Activated T-cell treated with anti-CD3 and anti-CD28 coated beads, Interleukin-2, amount 50 U/mL, for 4 hours (primary cell): ENCODE data around the gene PLSCR4. TPM values are rescaled to one million over a fixed set of nuclear protein-coding genes. Genes with fewer than 3 reads are reported as not detected.

Experiments
- ATAC-seq, 2 donors: fragments of 200-7000 bp; cut with Tn5 transposase; one replicate each; pipeline ENCODE4 v1.10.0; 2021
- DNase-seq: peaks from one replicate; pipeline ENCODE4 v3.0.0-alpha.2; 2020
- H3K27me3 Mint-ChIP-seq: one replicate; pipeline ENCODE4 v1.8.0; 2021; ENCODE audit warnings: low read depth, mixed read lengths
- H3K36me3 Mint-ChIP-seq: one replicate; pipeline ENCODE4 v1.8.0; 2022; ENCODE audit warnings: mixed read lengths; ENCODE audit not compliant: insufficient read depth
- H3K4me1 Mint-ChIP-seq: one replicate; pipeline ENCODE4 v1.8.0; 2021; ENCODE audit warnings: low read depth, mixed read lengths
- H3K4me3 Mint-ChIP-seq: one replicate; pipeline ENCODE4 v1.8.0; 2021; ENCODE audit warnings: mild to moderate bottlenecking, moderate library complexity, mixed read lengths
- H3K9me3 Mint-ChIP-seq: one replicate; pipeline ENCODE4 v1.8.0; 2021; ENCODE audit warnings: mixed read lengths
- total RNA-seq, 3 donors: library from RNA; stranded (reverse); gene quantifications; one replicate each; pipeline ENCODE4 v1.2.1, GENCODE V29; 2021

Gene PLSCR4
- total RNA-seq, 3 donors from 2014 or later: 0.24 TPM; not detected in 2

DNA sequence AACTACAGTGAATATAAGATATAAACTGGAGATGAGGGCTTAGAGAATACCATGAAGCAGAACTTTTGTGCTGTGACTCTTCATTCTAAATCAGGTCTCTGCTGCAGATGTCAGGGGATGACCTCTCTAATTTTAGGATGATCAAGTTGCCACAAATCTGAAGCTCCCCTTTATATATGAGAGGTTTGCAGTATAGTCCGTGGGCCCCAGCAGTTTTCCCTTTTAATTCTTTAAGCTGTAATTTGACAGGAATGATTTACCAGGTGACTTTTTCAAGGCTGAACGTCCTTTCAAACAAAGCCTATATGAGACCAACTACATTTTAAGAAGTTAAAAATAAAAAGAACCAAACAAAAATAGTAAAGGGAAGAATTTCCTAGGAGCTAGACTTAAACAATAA is 85.0 kb downstream of the PLSCR4 start:
- no peak overlapping the region for H3K4me3 Mint-ChIP-seq
- H3K27me3 Mint-ChIP-seq: peaks cover 29% of the 10 kb centered on the region
- no peak for ATAC-seq

DNA sequence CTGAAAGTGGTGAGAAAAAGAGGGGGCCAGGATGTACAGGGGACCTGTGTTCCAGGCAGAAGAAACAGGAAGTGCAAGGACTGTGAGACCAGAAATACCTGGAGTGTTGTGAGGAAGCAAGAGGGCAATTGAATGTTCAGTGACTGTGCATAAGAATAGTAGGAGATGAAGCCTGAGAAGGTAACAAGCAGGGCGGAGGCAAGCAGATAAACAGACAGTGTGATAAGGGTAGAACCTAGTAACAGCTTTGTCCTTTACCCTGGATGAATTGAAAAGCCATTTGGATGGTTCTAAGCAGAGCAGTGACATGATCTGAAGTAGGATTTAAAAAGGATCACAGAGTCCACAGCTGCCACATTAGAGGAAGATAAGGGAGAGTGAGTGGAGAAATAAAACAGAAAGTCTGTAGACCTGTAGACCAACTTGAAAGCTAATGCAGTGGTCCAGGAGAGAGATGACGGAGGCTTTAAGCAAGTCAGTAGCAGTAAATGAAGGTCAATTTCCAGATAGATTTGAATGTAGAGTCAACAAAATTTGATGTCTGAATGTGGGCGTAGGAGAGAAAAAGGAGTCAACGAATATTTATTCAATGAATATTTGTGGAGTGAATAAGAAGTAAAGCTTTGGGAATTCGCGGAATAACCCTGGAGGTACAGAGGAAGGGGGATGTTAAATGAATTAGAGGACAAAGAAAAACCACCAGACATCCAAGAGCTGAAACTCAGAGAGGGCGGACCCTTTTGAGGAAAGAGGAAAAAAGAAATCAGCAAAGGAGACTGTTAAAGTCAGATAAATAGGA is 85.7 kb downstream of the PLSCR4 start:
- ATAC-seq (no peak), DNase-seq (no peak)
- Mint-ChIP-seq H3K36me3 (no peaks in the 10 kb centered on the region), H3K4me1 (peaks cover 9% of the 10 kb centered on the region), H3K27me3 (peaks cover 33% of the 10 kb centered on the region), H3K4me3 (no peak overlapping the region), H3K9me3 (no peaks in the 10 kb centered on the region)

More for the DNA sequence above, 85.0 kb downstream of the PLSCR4 start:
- Mint-ChIP-seq H3K9me3 (no peaks in the 10 kb centered on the region), H3K4me1 (peaks cover 5% of the 10 kb centered on the region), H3K36me3 (no peaks in the 10 kb centered on the region)
- no peak for DNase-seq

DNA sequence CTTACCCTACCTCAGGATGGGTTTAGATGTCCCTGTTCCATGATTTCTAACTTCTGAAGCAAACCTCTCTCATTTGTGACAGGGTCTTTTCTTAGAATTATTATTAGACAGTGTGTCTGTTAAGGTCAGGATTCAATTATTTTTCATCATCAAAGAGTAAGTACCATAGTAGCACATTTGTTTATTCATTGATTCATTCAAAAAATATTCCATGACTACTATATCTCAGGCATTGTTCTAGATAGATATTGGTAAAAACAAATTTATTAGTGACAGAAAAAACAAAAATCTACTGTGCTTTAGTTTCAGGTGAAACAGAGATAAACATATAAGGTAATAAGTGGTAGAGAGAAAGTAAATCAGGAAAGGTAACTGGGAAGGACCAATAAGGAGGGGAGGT is 86.4 kb downstream of the PLSCR4 start:
- Mint-ChIP-seq H3K4me1 (peaks cover 14% of the 10 kb centered on the region), H3K4me3 (no peak overlapping the region), H3K9me3 (no peaks in the 10 kb centered on the region), H3K36me3 (no peaks in the 10 kb centered on the region), H3K27me3 (peaks cover 39% of the 10 kb centered on the region)
- no peak for ATAC-seq
- DNase-seq: no peak

DNA sequence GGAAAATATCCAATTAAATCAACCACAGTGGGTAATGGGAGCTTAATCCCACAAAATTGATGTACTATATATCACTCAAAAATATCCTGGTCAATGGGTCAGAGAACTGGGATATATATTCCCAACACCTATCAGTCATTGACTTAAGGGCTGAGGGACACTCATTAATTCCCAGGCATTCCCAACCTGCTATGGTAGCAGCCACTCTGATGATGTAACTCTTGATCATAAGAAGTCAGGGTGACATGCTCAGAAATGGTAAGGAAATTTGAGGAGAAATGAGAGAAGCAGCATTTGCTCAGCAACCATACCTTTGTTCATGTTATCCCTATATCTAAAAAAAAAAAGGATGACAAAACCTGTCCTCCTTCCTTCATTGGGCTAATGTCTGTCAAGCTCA is 86.8 kb downstream of the PLSCR4 start:
- Mint-ChIP-seq H3K4me1 (peaks cover 14% of the 10 kb centered on the region), H3K27me3 (peaks cover 41% of the 10 kb centered on the region), H3K9me3 (no peaks in the 10 kb centered on the region), H3K36me3 (no peaks in the 10 kb centered on the region), H3K4me3 (no peak overlapping the region)
- ATAC-seq (no peak), DNase-seq (no peak)

DNA sequence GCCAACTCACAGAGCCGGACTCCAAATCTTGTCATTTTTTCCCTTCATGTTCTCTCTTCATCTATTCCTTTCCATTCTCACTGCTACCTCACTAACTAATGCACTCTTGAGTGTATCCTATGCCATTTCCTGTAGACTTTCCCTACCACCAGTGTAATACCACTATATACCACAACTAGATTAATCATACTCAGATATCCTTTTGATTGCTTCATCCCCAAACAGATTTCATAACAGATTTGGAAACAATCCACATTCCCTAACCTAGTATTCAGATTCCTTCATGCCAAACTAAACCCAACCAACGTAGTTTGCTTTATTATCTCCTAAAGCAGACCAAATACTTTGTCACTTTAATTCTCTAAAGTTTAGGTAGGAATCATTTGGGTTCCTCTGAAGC is 87.3 kb downstream of the PLSCR4 start:
- Mint-ChIP-seq H3K36me3 (no peaks in the 10 kb centered on the region), H3K27me3 (peaks cover 45% of the 10 kb centered on the region), H3K4me1 (peaks cover 14% of the 10 kb centered on the region), H3K9me3 (no peaks in the 10 kb centered on the region), H3K4me3 (no peak overlapping the region)
- ATAC-seq (no peak), DNase-seq (no peak)

DNA sequence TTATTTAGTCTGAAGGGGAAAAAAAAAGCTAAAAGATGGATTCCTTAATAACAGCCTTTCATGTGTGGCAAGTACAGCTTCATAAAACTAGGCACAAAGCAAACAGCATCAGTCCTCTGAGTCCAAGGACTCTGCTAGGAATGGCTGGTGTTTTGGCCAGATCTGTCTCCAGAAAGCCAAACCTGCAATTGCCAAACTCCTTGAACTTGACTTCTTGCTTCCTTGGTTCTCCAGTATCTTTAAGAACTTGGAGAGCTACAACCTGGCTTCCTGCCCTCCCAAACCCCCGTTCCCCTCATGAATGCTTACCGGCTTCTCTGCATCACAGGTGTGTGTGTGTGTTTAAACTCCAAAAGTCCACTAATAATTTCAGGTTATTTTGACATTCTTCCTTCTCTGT is 88.3 kb downstream of the PLSCR4 start:
- H3K27me3 Mint-ChIP-seq: peaks cover 47% of the 10 kb centered on the region
- no peak for DNase-seq
- H3K9me3 Mint-ChIP-seq: no peaks in the 10 kb centered on the region
- ATAC-seq: no peak
- peaks cover 14% of the 10 kb centered on the region for H3K4me1 Mint-ChIP-seq
- H3K4me3 Mint-ChIP-seq: no peak overlapping the region
- no peaks in the 10 kb centered on the region for H3K36me3 Mint-ChIP-seq

DNA sequence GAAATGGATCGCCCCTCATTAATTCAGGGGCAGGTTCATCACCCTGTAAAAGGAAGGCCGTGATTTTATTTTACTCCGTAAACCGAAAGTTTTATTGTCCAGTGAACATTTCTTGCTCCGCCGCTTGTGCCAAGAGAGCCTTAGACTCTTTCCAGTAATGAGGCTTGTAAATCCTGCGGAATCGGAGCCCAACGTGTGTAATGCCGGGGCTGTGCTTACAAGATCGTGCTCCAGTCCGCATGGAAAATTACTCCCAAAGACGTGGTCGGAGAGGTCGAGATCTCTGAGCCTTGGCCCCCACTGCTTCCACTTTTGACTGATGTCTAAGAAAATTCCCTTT is 89.3 kb downstream of the PLSCR4 start:
- DNase-seq (no peak), ATAC-seq (no peak)
- peaks cover 14% of the 10 kb centered on the region for H3K4me1 Mint-ChIP-seq
- peaks cover 47% of the 10 kb centered on the region for H3K27me3 Mint-ChIP-seq
- no peaks in the 10 kb centered on the region for H3K36me3 Mint-ChIP-seq
- peak overlapping the region; percentile 24 for H3K4me3 Mint-ChIP-seq
- no peaks in the 10 kb centered on the region for H3K9me3 Mint-ChIP-seq

DNA sequence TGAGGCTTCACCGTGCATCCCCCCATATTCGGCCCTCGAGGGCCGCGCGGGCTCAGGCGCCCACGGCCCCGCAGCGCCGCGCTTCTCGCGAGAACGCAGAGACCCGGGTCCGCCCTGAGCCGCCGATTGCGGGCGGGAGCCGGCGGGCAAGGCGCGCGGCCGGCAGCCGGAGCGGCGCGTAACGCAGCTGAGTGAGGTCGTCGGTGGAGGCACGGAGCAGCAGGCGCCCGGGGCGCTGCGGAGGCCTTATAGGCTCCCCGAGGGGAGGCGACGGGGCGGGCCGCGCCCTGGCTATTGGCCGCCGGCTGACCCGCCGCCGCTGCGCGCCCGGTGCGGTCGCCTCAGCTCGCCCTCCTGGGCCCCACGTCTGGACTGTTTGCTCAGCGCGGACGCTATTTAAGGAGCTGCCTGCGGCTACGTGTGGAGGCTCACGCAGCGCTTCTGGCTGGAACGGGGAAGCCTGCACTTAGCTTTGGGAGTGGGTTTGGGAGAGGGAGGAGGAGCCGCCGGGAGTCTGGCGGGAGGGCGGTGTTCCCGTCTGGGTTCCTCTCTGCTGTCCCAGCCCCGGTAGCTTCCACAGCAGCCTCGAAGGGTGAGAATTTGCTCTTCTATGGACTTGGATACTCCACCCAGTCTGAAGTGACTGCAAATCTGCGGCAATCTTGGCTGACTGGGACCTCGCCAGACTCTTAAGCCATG is 89.8 kb downstream of the PLSCR4 start, which contains the start of gene PLOD2:
Gene PLOD2 (minus strand): TSS at position 221 of the 699 bp plus-strand sequence. CDS start 195 bp downstream, at position 26.
- Mint-ChIP-seq H3K27me3 (peaks cover 47% of the 10 kb centered on the region), H3K36me3 (no peaks in the 10 kb centered on the region), H3K9me3 (no peaks in the 10 kb centered on the region), H3K4me3 (peak within 1 kb of the TSS; percentile 50), H3K4me1 (peaks cover 14% of the 10 kb centered on the region)
- ATAC-seq (peak; percentile 71), DNase-seq (no peak)

DNA sequence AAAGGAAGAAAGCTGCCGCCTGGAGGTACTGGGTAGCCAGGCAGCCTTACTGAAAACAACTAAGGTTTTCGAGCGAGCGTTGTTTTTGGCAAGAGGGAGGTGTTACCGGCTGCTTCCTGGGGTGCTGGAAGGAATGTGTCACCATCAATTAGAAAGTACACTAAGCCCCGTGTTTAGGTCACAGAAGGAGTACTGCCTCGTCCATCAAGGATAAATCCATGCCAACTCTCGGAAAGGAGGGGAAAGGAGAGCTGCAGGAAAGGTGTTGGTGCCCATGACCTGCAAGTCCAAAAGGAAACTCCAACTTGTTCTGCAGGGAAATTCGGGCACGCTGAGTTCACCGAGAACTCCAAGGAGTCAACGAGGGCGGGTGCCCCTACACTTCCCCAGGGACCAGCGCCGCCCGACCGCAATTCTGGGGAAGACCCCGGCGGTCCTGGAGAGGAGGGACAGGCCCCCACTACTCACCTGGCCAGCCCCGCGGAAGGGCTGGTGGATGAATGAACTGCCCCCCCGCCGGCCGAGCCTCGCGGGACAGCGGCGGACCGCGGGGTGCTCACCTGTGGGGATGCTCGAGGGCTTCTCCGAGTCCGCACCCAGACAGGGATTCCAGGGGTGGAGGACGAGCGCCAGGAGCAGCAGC is 90.5 kb downstream of the PLSCR4 start:
- Mint-ChIP-seq H3K9me3 (no peaks in the 10 kb centered on the region), H3K4me1 (peaks cover 14% of the 10 kb centered on the region), H3K36me3 (no peaks in the 10 kb centered on the region), H3K27me3 (peaks cover 47% of the 10 kb centered on the region), H3K4me3 (peak overlapping the region; percentile 50)
- ATAC-seq (peak; percentile 48 to 52), DNase-seq (no peak)

DNA sequence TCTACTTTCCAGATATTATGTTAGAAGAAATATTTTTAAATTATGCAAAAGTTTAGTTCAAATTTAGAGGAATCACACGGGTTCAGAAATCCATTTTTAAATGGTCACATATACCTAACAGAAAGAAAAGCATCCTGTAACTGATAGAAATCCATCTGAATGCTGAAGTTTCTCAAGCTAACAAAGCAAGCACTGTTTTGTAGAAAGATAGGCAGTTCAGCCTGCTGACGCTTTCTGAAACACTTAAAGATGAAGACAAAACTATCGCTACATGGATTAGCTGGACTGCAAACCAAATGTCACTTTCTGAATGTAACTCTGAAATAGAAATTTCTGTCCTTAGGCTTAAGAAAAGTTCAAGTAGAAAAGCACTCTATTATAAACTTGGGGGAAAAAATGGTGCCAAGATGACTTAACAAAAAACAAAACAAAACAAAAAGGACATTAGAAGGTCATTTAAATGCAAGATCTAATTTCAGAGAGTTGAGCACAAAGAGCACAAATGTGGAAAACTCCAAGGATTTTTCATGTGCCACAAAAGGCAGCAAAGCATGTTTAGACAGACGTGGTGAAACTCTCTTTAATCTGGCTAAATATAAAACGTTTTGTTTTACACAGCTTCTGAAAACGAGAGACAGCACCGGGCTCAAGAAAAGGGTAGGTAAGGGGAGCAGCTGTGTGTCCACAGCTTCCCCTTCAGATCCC is 91.1 kb downstream of the PLSCR4 start:
- Mint-ChIP-seq H3K36me3 (no peaks in the 10 kb centered on the region), H3K9me3 (no peaks in the 10 kb centered on the region), H3K4me3 (peak overlapping the region; percentile 50), H3K27me3 (peaks cover 42% of the 10 kb centered on the region), H3K4me1 (peaks cover 14% of the 10 kb centered on the region)
- ATAC-seq (no peak), DNase-seq (no peak)

DNA sequence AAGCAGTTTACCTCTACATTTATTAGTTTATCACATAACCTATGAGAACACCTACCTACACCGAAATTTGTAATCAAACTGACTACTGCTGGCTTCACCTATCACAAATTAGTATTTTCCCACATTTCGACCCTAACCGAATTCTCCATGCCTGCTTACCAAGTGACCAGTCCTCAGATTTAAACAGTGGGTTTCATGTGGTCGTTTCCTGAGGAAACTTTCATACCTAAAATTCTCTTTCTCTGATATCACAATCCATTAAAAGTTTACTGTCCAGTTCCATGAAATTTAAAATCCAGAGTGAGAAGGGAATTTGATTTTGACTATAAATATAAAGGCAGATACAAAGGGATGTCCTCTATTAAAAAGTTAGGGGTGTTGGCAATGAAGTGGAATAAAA is 91.9 kb downstream of the PLSCR4 start:
- ATAC-seq: no peak
- Mint-ChIP-seq H3K4me3 (no peak overlapping the region), H3K27me3 (peaks cover 42% of the 10 kb centered on the region), H3K36me3 (no peaks in the 10 kb centered on the region), H3K4me1 (peaks cover 14% of the 10 kb centered on the region), H3K9me3 (no peaks in the 10 kb centered on the region)
- DNase-seq: no peak

DNA sequence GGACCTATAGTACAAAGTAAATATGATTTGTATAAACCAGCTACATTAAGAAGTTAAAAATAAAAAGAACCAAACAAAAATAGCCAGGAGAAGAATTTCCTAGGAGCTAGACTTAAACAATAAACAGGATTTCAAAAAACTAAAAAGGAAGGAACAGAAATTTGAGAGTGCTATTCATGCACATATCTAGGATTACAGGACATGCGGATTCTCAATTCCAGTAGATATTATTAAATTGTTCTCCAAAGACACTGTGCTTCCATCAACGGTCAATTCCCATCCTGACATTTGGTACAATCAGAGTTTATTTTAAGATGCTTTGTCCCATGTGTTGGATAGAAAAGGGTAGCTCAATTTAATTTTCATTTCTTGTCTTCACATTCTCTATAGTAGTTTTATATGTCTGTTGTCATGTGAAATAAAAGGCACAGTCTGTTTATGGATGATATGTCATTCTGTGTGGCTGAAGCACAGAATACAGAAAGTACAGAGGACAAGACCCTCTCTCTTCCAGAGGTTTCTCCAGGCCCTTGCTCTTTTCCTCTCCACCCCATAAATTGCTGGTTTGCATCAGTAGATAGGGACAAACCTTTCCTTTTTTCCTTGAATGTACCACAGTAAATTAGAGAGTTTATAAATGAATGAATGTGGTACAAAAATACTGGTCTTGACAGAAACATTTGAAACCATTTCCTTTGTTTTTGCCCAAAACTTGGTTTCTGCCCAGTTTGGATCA is 93.4 kb downstream of the PLSCR4 start:
- no peaks in the 10 kb centered on the region for H3K9me3 Mint-ChIP-seq
- DNase-seq (no peak), ATAC-seq (no peak)
- no peaks in the 10 kb centered on the region for H3K36me3 Mint-ChIP-seq
- no peak overlapping the region for H3K4me3 Mint-ChIP-seq
- peaks cover 31% of the 10 kb centered on the region for H3K27me3 Mint-ChIP-seq
- peaks cover 14% of the 10 kb centered on the region for H3K4me1 Mint-ChIP-seq

DNA sequence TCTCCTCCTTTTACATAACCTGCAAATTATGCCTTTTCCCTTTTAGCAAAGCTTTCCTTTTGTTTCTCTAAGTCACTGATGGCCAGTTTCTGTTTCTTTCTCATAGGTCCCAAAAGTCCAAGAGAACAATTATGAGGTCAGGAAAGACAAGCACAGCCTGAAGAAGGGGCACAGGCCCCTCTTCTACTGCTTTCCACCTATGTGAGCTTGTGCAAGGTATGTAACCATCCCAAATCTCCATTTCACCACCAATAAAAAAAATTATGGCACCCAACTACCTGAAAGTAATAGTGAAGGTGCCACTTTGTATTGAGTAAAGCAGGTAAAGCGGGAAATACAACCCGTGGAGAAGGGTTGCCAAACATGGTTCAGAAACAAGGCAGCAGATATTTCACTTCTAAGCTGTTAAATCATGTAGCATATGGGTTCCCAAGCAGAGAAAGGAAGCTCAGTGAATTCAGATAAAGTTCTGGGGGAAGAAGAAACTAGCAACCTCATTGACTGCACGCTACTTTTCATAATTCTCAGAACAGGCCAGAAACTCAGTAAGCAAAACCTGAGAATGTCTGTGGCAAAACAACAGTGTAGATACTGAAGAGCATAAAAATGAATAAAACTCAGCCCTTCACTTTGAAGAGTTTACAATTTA is 94.1 kb downstream of the PLSCR4 start:
- DNase-seq: no peak

More for the DNA sequence above, 94.1 kb downstream of the PLSCR4 start:
- no peak overlapping the region for H3K4me3 Mint-ChIP-seq
- no peaks in the 10 kb centered on the region for H3K36me3 Mint-ChIP-seq
- peaks cover 24% of the 10 kb centered on the region for H3K27me3 Mint-ChIP-seq
- no peaks in the 10 kb centered on the region for H3K9me3 Mint-ChIP-seq
- H3K4me1 Mint-ChIP-seq: peaks cover 14% of the 10 kb centered on the region
- ATAC-seq: no peak
